Measurements from ENCODE around the gene HDAC4.

GRCh38 chr2:239394346-239394945, 6.4 kb downstream of the HDAC4 start:
- TF ChIP-seq CHD1 (IDR thresholded peaks at IDR 0.05; ENCODE audit: low read depth, low read length) (no peak), MXI1 (IDR thresholded peaks at IDR 0.05; ENCODE audit: low read depth, low read length) (no peak), CTCF (IDR thresholded peaks at IDR 0.05 in 2 of 3, conservative IDR thresholded peaks at IDR 0.05 in 1 of 3; ENCODE audit: control insufficient read depth in 2 of 3, extremely low read depth in 1 of 3, insufficient read depth in 1 of 3, low read depth in 3 of 3, low read length in 3 of 3) (no peak), FOXM1 (IDR thresholded peaks at IDR 0.05; ENCODE audit: low read depth, low read length) (no peak), NFIC (IDR thresholded peaks at IDR 0.05; ENCODE audit: low read depth, low read length) (no peak), TCF12 (IDR thresholded peaks at IDR 0.05; ENCODE audit: low read depth, low read length) (no peak), RB1 (IDR thresholded peaks at IDR 0.05; ENCODE audit: borderline replicate concordance) (no peak), TAF1 (IDR thresholded peaks at IDR 0.05; ENCODE audit: borderline replicate concordance, low read depth, low read length) (no peak)
- TF ChIP-seq, protein P1, sequence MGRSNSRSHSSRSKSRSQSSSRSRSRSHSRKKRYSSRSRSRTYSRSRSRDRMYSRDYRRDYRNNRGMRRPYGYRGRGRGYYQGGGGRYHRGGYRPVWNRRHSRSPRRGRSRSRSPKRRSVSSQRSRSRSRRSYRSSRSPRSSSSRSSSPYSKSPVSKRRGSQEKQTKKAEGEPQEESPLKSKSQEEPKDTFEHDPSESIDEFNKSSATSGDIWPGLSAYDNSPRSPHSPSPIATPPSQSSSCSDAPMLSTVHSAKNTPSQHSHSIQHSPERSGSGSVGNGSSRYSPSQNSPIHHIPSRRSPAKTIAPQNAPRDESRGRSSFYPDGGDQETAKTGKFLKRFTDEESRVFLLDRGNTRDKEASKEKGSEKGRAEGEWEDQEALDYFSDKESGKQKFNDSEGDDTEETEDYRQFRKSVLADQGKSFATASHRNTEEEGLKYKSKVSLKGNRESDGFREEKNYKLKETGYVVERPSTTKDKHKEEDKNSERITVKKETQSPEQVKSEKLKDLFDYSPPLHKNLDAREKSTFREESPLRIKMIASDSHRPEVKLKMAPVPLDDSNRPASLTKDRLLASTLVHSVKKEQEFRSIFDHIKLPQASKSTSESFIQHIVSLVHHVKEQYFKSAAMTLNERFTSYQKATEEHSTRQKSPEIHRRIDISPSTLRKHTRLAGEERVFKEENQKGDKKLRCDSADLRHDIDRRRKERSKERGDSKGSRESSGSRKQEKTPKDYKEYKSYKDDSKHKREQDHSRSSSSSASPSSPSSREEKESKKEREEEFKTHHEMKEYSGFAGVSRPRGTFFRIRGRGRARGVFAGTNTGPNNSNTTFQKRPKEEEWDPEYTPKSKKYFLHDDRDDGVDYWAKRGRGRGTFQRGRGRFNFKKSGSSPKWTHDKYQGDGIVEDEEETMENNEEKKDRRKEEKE (IDR thresholded peaks at IDR 0.05) = no peak

Data from GM12878 (cell line).